ENCODE measurements around the gene IL27RA. TPM values are rescaled to one million over a fixed set of nuclear protein-coding genes. Genes with fewer than 3 reads are reported as not detected.

The IL27RA gene
- total and polyA plus RNA-seq, 2 experiments from 2014 or later: 7.7 to 11.4 TPM

DNA sequence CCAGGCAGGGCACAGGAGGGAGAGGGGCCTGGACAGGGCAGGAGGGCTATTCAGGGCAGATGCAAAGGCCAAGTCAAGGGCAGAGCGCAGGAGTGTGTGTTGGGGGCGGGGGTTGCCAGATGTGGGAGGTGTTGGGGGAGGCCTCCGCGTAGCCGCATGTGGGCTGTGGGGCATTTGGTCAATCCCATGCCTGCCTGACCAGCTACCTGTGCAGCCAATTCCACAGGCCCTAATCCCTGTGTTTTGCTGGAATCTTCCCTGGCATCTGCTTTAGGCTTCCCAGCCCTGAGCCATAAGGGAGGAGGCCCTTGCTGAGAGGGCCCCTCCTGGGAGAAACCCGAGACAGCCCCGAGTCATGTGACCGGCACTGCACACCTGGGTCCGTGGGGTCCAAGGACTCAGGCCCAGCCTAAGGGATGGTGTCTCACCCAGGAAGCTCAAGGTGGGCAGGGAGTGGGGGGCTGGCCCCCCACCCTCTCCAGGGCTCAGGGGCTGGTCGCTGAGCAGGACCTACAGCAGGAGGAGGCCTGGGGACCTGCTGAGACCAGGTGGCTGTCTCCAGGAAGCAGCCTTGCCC is 45.7 kb upstream of the IL27RA start:
- Mint-ChIP-seq H3K36me3 (ENCODE audit: low read depth) (peaks cover 16% of the 10 kb centered on the region; the same call in 2 of the 3 replicates), H3K9me3 (no peaks in the 10 kb centered on the region; the same call in 2 of the 3 replicates), H3K27ac (peak overlapping the region; percentile 59), H3K4me3 (peak overlapping the region; percentile 7; the same call in 2 of the 3 replicates), H3K4me1 (peaks cover 54% of the 10 kb centered on the region), H3K27me3 (ENCODE audit: insufficient read depth, low read depth, poor library complexity) (peaks cover 31% of the 10 kb centered on the region)
- Histone ChIP-seq H3K9me2 (ENCODE audit: insufficient read depth) (no peaks in the 10 kb centered on the region), H3K4me2 (peak overlapping the region; percentile 78), H4K20me1 (replicated peaks; ENCODE audit: insufficient read depth) (no peaks in the 10 kb centered on the region), H3K27me3 (ENCODE audit: insufficient read depth) (no peaks in the 10 kb centered on the region), H3F3A (replicated peaks; ENCODE audit: low read depth) (peaks cover 13% of the 10 kb centered on the region), H3K4me1 (ENCODE audit: insufficient read depth) (peaks cover 44% of the 10 kb centered on the region), H3K79me2 (replicated peaks; ENCODE audit: insufficient read depth) (no peaks in the 10 kb centered on the region), H3K4me3 (peak overlapping the region; percentile 39), H3K27ac (ENCODE audit: low read depth) (peak overlapping the region; percentile 92), H3K36me3 (ENCODE audit: insufficient read depth) (no peaks in the 10 kb centered on the region), H2AFZ (peak overlapping the region; percentile 18)
- peak; percentile 56 for DNase-seq (ENCODE audit: low spot score)
- peak; percentile 62 for ATAC-seq
- TF ChIP-seq NANOG (IDR thresholded peaks at IDR 0.05; ENCODE audit: borderline replicate concordance) (no peak), STAT1 (IDR thresholded peaks at IDR 0.05; ENCODE audit: unreplicated experiment) (no peak), EZH2 (IDR thresholded peaks at IDR 0.05; ENCODE audit: low read depth, unreplicated experiment) (no peak), ZNF114 (CRISPR knock-in tag; IDR thresholded peaks at IDR 0.05) (no peak), ZNF331 (CRISPR knock-in tag; IDR thresholded peaks at IDR 0.05; ENCODE audit: low read depth) (no peak), CREB1 (CRISPR knock-in tag; IDR thresholded peaks at IDR 0.05; ENCODE audit: low read depth) (no peak), ZNF462 (CRISPR knock-in tag; IDR thresholded peaks at IDR 0.05) (no peak), ETS1 (IDR thresholded peaks at IDR 0.05) (no peak), EZH2phosphoT487 (IDR thresholded peaks at IDR 0.05; ENCODE audit: unreplicated experiment) (no peak), POLR2AphosphoS5 (IDR thresholded peaks at IDR 0.05; ENCODE audit: low read depth) (no peak), JUNB (IDR thresholded peaks at IDR 0.05; ENCODE audit: unreplicated experiment) (no peak)
- TF ChIP-seq, protein P1, sequence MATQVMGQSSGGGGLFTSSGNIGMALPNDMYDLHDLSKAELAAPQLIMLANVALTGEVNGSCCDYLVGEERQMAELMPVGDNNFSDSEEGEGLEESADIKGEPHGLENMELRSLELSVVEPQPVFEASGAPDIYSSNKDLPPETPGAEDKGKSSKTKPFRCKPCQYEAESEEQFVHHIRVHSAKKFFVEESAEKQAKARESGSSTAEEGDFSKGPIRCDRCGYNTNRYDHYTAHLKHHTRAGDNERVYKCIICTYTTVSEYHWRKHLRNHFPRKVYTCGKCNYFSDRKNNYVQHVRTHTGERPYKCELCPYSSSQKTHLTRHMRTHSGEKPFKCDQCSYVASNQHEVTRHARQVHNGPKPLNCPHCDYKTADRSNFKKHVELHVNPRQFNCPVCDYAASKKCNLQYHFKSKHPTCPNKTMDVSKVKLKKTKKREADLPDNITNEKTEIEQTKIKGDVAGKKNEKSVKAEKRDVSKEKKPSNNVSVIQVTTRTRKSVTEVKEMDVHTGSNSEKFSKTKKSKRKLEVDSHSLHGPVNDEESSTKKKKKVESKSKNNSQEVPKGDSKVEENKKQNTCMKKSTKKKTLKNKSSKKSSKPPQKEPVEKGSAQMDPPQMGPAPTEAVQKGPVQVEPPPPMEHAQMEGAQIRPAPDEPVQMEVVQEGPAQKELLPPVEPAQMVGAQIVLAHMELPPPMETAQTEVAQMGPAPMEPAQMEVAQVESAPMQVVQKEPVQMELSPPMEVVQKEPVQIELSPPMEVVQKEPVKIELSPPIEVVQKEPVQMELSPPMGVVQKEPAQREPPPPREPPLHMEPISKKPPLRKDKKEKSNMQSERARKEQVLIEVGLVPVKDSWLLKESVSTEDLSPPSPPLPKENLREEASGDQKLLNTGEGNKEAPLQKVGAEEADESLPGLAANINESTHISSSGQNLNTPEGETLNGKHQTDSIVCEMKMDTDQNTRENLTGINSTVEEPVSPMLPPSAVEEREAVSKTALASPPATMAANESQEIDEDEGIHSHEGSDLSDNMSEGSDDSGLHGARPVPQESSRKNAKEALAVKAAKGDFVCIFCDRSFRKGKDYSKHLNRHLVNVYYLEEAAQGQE (IDR thresholded peaks at IDR 0.05; ENCODE audit: unreplicated experiment): no peak
- TF ChIP-seq, protein P2, sequence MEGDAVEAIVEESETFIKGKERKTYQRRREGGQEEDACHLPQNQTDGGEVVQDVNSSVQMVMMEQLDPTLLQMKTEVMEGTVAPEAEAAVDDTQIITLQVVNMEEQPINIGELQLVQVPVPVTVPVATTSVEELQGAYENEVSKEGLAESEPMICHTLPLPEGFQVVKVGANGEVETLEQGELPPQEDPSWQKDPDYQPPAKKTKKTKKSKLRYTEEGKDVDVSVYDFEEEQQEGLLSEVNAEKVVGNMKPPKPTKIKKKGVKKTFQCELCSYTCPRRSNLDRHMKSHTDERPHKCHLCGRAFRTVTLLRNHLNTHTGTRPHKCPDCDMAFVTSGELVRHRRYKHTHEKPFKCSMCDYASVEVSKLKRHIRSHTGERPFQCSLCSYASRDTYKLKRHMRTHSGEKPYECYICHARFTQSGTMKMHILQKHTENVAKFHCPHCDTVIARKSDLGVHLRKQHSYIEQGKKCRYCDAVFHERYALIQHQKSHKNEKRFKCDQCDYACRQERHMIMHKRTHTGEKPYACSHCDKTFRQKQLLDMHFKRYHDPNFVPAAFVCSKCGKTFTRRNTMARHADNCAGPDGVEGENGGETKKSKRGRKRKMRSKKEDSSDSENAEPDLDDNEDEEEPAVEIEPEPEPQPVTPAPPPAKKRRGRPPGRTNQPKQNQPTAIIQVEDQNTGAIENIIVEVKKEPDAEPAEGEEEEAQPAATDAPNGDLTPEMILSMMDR (conservative IDR thresholded peaks at IDR 0.05; ENCODE audit: low read depth in 2 of 2): no peak

Measured in GM23338 (cell line).